ENCODE measurements around the gene MKKS. TPM values are rescaled to one million over a fixed set of nuclear protein-coding genes. Genes with fewer than 3 reads are reported as not detected.
A peak's percentile ranks its signal among the peaks of the same experiment; 100 is the strongest.

Gene MKKS
- total and polyA plus RNA-seq, 2 of the 13 experiments (the other 11 are each of a cell fraction or from before 2014, with no cell fraction given) = 26.7 to 34.5 TPM

GRCh38 chr20:10429443-10429981 lies 4.5 kb downstream of the MKKS start (continued):
- no peak for TF ChIP-seq CBX2 (IDR thresholded peaks at IDR 0.05; ENCODE audit: low read depth, low read length)
- no peak for TF ChIP-seq CBX2 (CRISPR knock-in tag; IDR thresholded peaks at IDR 0.05; ENCODE audit: low read depth)
- TF ChIP-seq SKIL (CRISPR knock-in tag; IDR thresholded peaks at IDR 0.05; ENCODE audit: borderline replicate concordance) = no peak
- 0 out of 2 replicates have a peak, but pooled peaks have one; percentile 12 for TF ChIP-seq SMC3 (IDR thresholded peaks at IDR 0.05; ENCODE audit: low read length)
- no peak for TF ChIP-seq CCDC6 (CRISPR knock-in tag; IDR thresholded peaks at IDR 0.05)
- 0 out of 2 replicates have a peak, but pooled peaks have one; percentile 33 for TF ChIP-seq NFYC (CRISPR knock-in tag; IDR thresholded peaks at IDR 0.05)
- no peak; the same call in 1 of the 2 replicates for TF ChIP-seq PHF8 (CRISPR knock-in tag; IDR thresholded peaks at IDR 0.05)
- peak; percentile 74 for TF ChIP-seq FOXA3 (CRISPR knock-in tag; IDR thresholded peaks at IDR 0.05)
- TF ChIP-seq HOXA5 (CRISPR knock-in tag; IDR thresholded peaks at IDR 0.05) = no peak
- TF ChIP-seq ZNF652 (CRISPR knock-in tag; IDR thresholded peaks at IDR 0.05; ENCODE audit: borderline replicate concordance, low read depth) = 0 out of 2 replicates have a peak, but pooled peaks have one; percentile 9
- no peak for TF ChIP-seq ZNF10 (CRISPR knock-in tag; IDR thresholded peaks at IDR 0.05; ENCODE audit: borderline replicate concordance, low read depth)
- TF ChIP-seq MAFF (IDR thresholded peaks at IDR 0.05; ENCODE audit: low read depth, low read length) = 0 out of 2 replicates have a peak, but pooled peaks have one; percentile 10
- no peak for TF ChIP-seq PRDM4 (CRISPR knock-in tag; IDR thresholded peaks at IDR 0.05; ENCODE audit: borderline replicate concordance)
- peak; percentile 67; the same call in 1 of the 2 replicates for TF ChIP-seq KDM1A (CRISPR knock-in tag; IDR thresholded peaks at IDR 0.05)
- no peak for TF ChIP-seq HNRNPUL1 (IDR thresholded peaks at IDR 0.05; ENCODE audit: low read depth, low read length)
- TF ChIP-seq SOX6 (IDR thresholded peaks at IDR 0.05) = no peak
- peak; percentile 39 for TF ChIP-seq SOX6 (CRISPR knock-in tag; IDR thresholded peaks at IDR 0.05)
- TF ChIP-seq RFXANK (CRISPR knock-in tag; IDR thresholded peaks at IDR 0.05) = no peak
- TF ChIP-seq THRA (CRISPR knock-in tag; IDR thresholded peaks at IDR 0.05; ENCODE audit: borderline replicate concordance) = peak; percentile 100
- TF ChIP-seq AFF4 (CRISPR knock-in tag; IDR thresholded peaks at IDR 0.05) = no peak

Data from HepG2 (cell line).